GM18498 (cell line): ENCODE data around the gene BRF1.
"Not testable (repeated sequence)": the region's sequence is repeated elsewhere in the genome, so short reads cannot be mapped to it uniquely, and the experiment has no call there.

Experiments used
- ATAC-seq: cut with Tn5 transposase; IDR thresholded peaks from one replicate; pipeline ENCODE4 v1.9.1; 2021; ENCODE audit warnings: mild to moderate bottlenecking, moderate library complexity; ENCODE audit not compliant: unreplicated experiment

The BRF1 gene

GRCh38 chr14:105292826-105293711 is 7.7 kb downstream of the BRF1 start:
- no peak for ATAC-seq

- no peak for ATAC-seq
Measured at GRCh38 chr14:105290621-105291346, 10.0 kb downstream of the BRF1 start.

GRCh38 chr14:105288936-105289335 is 11.9 kb downstream of the BRF1 start:
- ATAC-seq, result not testable (repeated sequence)

DNA sequence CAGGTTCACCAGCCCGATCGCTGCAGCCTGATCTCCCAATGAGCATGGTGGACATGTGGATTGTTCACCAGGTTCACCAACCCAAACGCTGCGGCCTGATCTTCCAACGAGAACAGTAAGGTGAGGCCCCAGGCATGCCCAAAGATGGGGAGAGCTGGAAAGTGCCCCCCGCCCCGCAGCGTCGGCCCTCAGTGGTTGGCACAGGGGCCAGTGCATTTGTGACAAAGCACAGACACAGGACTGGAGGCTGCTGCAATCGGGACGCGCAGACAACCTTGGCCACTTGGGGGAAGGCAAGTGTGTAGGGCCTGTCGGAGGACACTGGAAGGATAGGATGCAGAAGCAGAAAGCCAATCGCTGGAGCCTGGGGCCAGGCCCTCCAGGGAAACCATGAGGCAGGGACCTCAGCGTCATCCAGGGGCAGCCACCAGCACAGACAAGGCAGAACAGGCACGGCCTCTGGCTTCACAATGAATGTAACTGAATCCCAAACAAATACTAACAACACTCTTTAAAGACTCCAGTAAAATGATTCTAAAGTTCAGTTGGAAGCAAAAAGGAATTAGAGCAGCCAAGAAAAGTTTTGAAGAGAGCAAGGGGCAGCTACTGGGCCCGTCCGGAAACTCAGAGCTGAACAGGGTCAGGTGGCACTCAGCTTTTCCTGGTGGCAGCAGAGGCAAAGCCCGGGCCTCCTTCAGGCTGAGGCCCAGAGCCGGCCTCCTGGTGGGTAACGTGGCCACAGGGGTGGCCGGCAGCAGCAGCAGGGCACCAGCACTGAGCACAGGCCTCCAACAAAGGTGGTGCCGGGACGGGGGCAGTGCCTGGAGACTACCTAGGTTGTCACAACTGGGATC is 13.3 kb downstream of the BRF1 start:
- ATAC-seq, result no peak

- ATAC-seq, result no peak
Measured at GRCh38 chr14:105286759-105287144, 14.0 kb downstream of the BRF1 start.

- ATAC-seq, result no peak
Measured at GRCh38 chr14:105285174-105285573, 15.6 kb downstream of the BRF1 start.

GRCh38 chr14:105283899-105284298 is 16.9 kb downstream of the BRF1 start:
- no peak for ATAC-seq

DNA sequence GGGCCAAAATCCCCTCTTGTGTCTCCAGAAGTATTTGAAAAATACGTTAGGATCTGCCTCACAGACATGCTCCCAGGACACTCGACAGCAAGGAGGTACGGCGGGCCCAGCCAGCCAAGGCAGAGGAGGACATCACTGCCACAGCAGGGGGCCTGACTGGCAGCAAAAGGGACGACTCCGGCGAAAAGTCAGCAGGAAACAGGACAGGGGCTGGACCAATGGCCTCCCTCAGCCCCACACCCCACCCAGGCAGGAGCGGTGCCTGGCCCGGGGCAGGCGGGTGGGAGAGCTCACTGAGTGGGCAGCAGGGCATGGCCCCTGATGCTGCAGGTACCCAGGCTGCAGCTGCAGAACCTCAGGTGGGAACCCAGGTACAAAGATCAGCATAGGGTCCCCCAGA is 17.8 kb downstream of the BRF1 start:
- no peak for ATAC-seq

DNA sequence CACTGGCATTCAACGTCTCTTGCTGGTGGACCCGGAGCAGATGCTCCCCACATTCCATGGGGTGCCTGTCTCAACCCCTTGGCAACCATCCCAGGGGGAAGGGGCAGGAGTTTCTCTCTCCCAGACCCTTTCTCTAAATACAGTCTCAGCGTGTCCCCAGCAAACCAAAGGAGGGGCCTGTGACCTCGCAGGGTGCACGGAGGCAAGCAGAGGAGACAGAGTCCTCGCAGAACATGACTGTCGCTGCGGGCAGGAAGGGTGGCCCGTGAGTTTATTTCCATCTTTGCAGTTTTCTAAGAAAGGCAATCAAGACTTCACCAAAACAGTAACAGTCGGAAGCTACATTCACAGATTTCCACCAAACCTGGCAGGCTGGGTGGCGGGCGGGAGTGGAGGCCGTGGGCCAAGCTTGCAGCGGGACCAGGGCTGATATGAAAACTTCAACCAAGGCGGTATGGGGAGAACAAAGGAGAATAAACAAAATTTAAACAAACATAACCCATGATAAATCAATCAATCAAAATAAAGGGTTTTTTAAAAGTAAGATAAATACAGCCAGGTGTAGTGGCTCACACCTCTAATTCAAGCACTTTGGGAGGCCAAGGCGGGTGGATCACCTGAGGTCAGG is 18.6 kb downstream of the BRF1 start:
- ATAC-seq, result no peak

DNA sequence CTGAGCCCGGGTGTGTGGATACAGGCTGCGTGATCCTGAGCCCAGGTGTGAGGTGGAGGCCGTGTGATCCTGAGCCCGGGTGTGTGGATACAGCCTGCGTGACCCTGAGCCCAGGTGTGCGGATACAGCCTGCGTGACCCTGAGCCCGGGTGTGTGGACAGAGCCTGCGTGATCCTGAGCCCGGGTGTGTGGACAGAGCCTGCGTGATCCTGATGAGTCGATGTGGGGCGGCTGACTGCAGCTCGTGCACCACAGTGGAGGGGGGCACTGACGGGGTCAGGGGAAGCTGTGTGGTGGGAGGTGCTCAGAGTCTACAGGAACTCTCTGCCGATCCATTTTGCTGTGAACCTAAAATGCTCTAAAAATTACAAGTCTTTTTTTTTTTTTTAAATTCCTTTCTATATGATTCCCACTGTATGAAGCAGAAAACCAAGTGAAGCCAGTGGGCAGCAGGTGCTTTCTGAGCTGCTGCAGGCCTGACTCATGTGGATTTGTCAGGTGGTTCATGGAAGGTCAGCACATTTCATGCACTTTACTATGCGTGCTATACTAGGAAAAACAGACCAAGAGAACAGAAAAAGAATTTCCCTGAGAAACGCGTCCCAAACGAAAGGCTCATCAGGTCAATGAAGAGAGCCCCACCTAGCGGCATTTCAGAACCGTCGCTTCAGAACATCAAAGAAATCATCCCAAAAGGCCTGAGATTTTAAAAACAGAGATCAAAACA is 19.3 kb downstream of the BRF1 start:
- ATAC-seq, result no peak

DNA sequence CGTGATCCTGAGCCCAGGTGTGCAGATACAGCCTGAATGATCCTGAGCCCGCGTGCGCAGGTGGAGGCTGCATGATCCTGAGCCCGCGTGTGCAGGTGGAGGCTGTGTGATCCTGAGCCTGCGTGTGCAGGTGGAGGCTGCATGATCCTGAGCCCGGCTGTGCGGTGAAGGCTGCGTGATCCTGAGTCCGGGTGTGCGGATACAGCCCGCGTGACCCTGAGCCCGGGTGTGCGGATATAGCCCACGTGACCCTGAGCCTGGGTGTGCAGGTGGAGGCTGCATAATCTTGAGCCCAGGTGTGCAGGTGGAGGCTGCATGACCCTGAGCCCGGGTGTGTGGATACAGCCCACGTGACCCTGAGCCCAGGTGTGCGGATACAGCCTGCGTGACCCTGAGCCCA is 20.3 kb downstream of the BRF1 start:
- no peak for ATAC-seq

DNA sequence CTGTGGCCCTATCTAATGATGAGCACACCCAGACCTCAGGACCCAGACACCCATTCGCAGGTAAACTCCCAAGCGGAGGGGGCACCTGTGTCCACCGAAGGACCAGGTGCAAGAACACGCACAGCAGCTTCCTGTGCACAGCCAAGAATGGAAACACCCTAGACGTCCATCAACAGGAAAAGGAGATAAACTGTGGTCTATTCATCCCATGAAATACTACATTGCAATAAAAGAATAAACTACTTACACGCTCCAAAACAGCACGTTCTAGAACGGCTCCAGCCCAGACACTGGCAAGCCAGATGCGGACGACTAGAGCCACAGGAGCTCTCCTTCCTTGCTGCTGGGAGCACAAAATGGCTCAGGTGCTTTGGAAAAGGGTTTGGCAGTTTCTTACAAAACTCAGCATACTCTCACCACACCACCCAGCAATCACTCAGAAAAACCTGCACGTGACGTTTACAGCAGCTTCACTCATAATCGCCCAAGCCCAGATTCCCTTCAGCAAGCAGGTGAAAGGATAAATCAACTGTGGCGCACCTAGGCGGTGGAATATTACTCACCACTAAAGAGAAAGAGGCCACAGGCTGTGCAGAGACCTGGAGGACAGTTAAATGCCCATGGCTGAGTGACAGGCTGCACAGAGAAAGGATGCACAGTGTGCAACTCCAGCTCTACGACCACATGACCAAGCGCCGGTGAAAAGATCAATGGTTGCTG is 21.0 kb downstream of the BRF1 start:
- no peak for ATAC-seq

GRCh38 chr14:105277448-105277847 is 23.4 kb downstream of the BRF1 start:
- ATAC-seq, result not testable (repeated sequence)

DNA sequence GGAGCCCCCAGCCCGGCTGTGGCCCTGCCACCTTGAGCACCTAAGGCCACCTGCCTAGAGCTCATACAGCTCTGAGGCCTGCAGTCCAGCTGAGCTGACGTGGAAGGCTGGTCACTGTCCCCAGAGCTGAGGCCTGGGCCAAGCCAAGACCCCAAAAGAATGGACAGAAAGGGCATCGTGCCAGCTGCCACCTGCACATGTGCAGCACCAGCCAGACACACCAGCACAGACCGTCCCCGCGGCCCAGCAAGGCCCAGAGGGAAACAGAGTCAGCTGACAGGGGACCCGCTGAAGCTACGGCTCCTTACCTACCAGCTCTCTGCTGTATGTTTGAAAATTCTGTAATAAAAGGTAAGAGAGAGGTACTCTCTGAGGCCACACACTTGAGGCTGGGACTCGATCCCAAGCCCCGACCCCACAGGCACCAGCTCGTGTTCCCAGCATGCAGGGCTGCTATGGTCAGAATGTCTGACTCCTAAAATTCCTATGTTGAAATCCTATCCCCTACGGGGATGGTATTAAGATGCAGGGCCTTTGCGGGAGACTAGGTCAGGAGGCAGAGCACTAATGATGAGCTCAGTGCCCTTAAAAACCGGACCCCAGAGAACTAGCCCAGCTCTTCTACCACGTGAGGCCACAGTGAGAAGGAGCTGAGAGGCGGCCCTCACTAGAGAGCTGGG is 25.4 kb downstream of the BRF1 start:
- no peak for ATAC-seq

DNA sequence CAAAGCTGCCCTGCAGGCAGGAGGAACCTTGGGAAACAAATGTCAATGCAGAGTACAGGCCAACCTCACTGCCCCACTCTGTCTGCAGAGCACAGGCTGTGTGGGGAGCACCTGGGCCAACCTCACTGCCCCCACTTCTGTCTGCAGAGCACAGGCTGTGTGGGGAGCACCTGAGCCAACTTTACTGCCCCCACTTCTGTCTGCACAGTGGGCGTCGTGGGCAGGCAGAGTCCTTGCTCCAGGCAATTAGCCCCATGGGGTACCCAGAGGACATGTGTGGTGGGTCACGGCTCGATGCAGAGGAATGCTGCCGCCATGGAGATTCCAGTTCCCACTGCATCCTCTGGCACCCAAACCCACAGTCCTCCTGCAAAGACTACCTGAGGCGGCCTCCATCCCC is 26.2 kb downstream of the BRF1 start:
- no peak for ATAC-seq

- ATAC-seq, result no peak
Measured at GRCh38 chr14:105273062-105273461, 27.7 kb downstream of the BRF1 start.

DNA sequence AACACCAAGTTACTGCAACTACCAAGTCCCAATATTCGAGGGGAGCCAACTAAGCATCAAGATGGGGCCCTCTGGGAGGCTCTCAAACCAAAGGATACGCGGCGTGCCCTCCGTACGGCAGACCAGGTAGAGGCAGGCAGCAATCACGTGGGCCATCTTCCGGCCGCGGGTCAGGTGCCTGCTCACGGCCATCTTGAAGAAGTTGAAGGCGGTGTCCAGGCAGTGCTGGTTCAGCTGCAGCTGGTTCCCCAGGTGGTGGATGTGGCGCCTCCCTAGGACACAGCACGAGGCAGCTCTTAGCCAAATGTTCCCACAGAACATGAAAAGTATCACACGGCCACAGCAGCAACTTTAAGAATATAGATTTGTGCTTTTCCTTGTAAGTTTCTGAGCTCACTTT is 28.2 kb downstream of the BRF1 start:
- ATAC-seq, result no peak

- no peak for ATAC-seq
Measured at GRCh38 chr14:105271224-105271890, 29.4 kb downstream of the BRF1 start.
